H1 (cell line): ENCODE results near the gene GP1BB. TPM values are rescaled to one million over a fixed set of nuclear protein-coding genes. Genes with fewer than 3 reads are reported as not detected.
A peak's percentile ranks its signal among the peaks of the same experiment; 100 is the strongest.

Experiments used
- CTCF ChIA-PET: fragments of 300-600 bp; sonication (Branson Sonifier 250); formaldehyde crosslinking; loops from one replicate; lab custom pipeline; 2021; ENCODE audit not compliant: partially characterized antibody; lab: Charles Lee
- POLR2A ChIA-PET: fragments of 300-600 bp; sonication (Branson Sonifier 250); formaldehyde crosslinking; loops from one replicate; lab custom pipeline; 2021; ENCODE audit warnings: inconsistent platforms; ENCODE audit not compliant: partially characterized antibody; lab: Charles Lee
- DNase-seq, 2 experiments: peaks; one replicate each; pipeline versions ENCODE4 v3.0.0 to v3.0.0-alpha.2; 2010 to 2022; ENCODE audit warnings: low spot score in 2 of 2, low read depth in 1 of 2, mixed read lengths in 1 of 2
- FAIRE-seq: peaks from 2 replicates; lab custom pipeline; 2011; peaks lifted over from hg19 to GRCh38; lab: Jason Lieb, UNC
- H2AFZ ChIP-seq: 2 replicates; pipeline ENCODE4 v1.8.1; 2012; ENCODE audit warnings: low read length, inconsistent platforms
- H2AK5ac ChIP-seq: 2 replicates; pipeline ENCODE4 v1.6.1; 2013; ENCODE audit warnings: low read depth, low read length
- H2BK120ac ChIP-seq: replicated peaks from 2 replicates; pipeline ENCODE3; 2013; ENCODE audit warnings: low read depth, low read length, inconsistent platforms
- H2BK12ac ChIP-seq: 2 replicates; pipeline ENCODE4 v1.6.1; 2013; ENCODE audit warnings: low read depth, low read length
- H2BK15ac ChIP-seq: 2 replicates; pipeline ENCODE4 v1.6.1; 2013; ENCODE audit warnings: low read length
- H2BK20ac ChIP-seq: 2 replicates; pipeline ENCODE4 v1.6.1; 2013; ENCODE audit warnings: low read length
- H2BK5ac ChIP-seq: 2 replicates; pipeline ENCODE4 v1.6.1; 2013; ENCODE audit warnings: low read depth, low read length
- H3K14ac ChIP-seq: 2 replicates; pipeline ENCODE4 v1.6.1; 2013; ENCODE audit warnings: inconsistent platforms; ENCODE audit not compliant: insufficient read length
- H3K18ac ChIP-seq: 2 replicates; pipeline ENCODE4 v1.6.1; 2013; ENCODE audit warnings: low read length; ENCODE audit errors: extremely low read depth
- H3K23ac ChIP-seq: 2 replicates; pipeline ENCODE4 v1.6.1; 2013; ENCODE audit warnings: inconsistent platforms; ENCODE audit not compliant: insufficient read length
- H3K23me2 ChIP-seq: 2 replicates; pipeline ENCODE4 v1.6.1; 2013; ENCODE audit warnings: low read depth, low read length
- H3K27ac ChIP-seq: 2 replicates; pipeline ENCODE4 v1.6.1; 2011; ENCODE audit warnings: low read depth, low read length, inconsistent platforms
- H3K27me3 ChIP-seq, 4 experiments: replicated peaks in 1 of 4; 1 replicate in 1 of 4; 2 replicates in 3 of 4; pipeline versions ENCODE4 v1.6.1 to v1.8.1; 2011 to 2013; ENCODE audit warnings: low read length in 3 of 4, mild to moderate bottlenecking in 3 of 4, inconsistent platforms in 2 of 4, mixed read lengths in 2 of 4, moderate library complexity in 1 of 4; ENCODE audit not compliant: control insufficient read depth in 3 of 4, insufficient read depth in 3 of 4; ENCODE audit errors: extremely low read depth in 1 of 4
- H3K36me3 ChIP-seq, 4 experiments: 2 replicates each; pipeline versions ENCODE4 v1.6.1 to v1.8.1; 2011 to 2013; ENCODE audit warnings: mild to moderate bottlenecking in 4 of 4, low read length in 3 of 4, moderate library complexity in 2 of 4, control low read depth in 1 of 4, inconsistent platforms in 1 of 4; ENCODE audit not compliant: insufficient read depth in 4 of 4, control insufficient read depth in 2 of 4
- H3K4ac ChIP-seq: replicated peaks from 2 replicates; pipeline ENCODE3; 2013; ENCODE audit warnings: low read length, low read depth, mixed read lengths, inconsistent platforms; ENCODE audit not compliant: insufficient read length
- H3K4me1 ChIP-seq, 4 experiments: replicated peaks in 1 of 4; 1 replicate in 1 of 4; 2 replicates in 3 of 4; pipeline versions ENCODE4 v1.6.1 to v1.8.1; 2011 to 2013; ENCODE audit warnings: low read length in 3 of 4, inconsistent platforms in 2 of 4, mixed read lengths in 1 of 4; ENCODE audit not compliant: insufficient read depth in 4 of 4, control insufficient read depth in 3 of 4
- H3K4me2 ChIP-seq, 2 experiments: 2 replicates each; pipeline versions ENCODE4 v1.6.1 to v1.8.1; 2011 to 2013; ENCODE audit warnings: low read depth in 2 of 2, low read length in 2 of 2, control low read depth in 1 of 2, inconsistent platforms in 1 of 2, mild to moderate bottlenecking in 1 of 2; ENCODE audit not compliant: insufficient read depth in 1 of 2
- H3K4me3 ChIP-seq, 4 experiments: fragments of 200-600, 300-600 bp in 1 of 4; sonication (generic), shearing (Covaris generic), sonication (Bioruptor Twin) in 1 of 4; 2 replicates each; pipeline versions ENCODE4 v1.5.1 to v1.8.1; 2011 to 2016; ENCODE audit warnings: low read length in 4 of 4, low read depth in 3 of 4, control low read depth in 2 of 4, inconsistent platforms in 2 of 4, mild to moderate bottlenecking in 2 of 4, mixed read lengths in 1 of 4, moderate library complexity in 1 of 4; ENCODE audit not compliant: insufficient read depth in 2 of 4; ENCODE audit errors: extremely low read depth in 1 of 4
- H3K56ac ChIP-seq: replicated peaks from 2 replicates; pipeline ENCODE3; 2013; ENCODE audit warnings: low read depth, mild to moderate bottlenecking, mixed read lengths, low read length, inconsistent platforms; ENCODE audit not compliant: insufficient read length
- H3K79me1 ChIP-seq: 2 replicates; pipeline ENCODE4 v1.6.1; 2013; ENCODE audit warnings: low read depth, low read length, control low read depth
- H3K79me2 ChIP-seq, 2 experiments: 2 replicates each; pipeline versions ENCODE4 v1.6.1 to v1.8.1; 2012 to 2013; ENCODE audit warnings: low read length in 2 of 2, mild to moderate bottlenecking in 2 of 2, inconsistent platforms in 1 of 2; ENCODE audit not compliant: insufficient read depth in 2 of 2, control insufficient read depth in 1 of 2
- H3K9ac ChIP-seq, 4 experiments: replicated peaks in 1 of 4; 1 replicate in 1 of 4; 2 replicates in 3 of 4; pipeline versions ENCODE4 v1.6.1 to v1.8.1; 2011 to 2013; ENCODE audit warnings: low read depth in 3 of 4, low read length in 3 of 4, control low read depth in 2 of 4, mild to moderate bottlenecking in 2 of 4, moderate library complexity in 2 of 4, inconsistent platforms in 1 of 4; ENCODE audit errors: extremely low read depth in 1 of 4
- H3K9me3 ChIP-seq, 2 experiments: 2 replicates each; pipeline versions ENCODE4 v1.6.1 to v1.8.1; 2012 to 2013; ENCODE audit warnings: mild to moderate bottlenecking in 2 of 2, moderate library complexity in 2 of 2, control low read depth in 1 of 2, inconsistent platforms in 1 of 2, low read depth in 1 of 2, low read length in 1 of 2, mixed read lengths in 1 of 2; ENCODE audit not compliant: insufficient read depth in 2 of 2
- H4K20me1 ChIP-seq, 2 experiments: replicated peaks in 1 of 2; 2 replicates each; pipeline versions ENCODE3 to v1.8.1; 2011 to 2013; ENCODE audit warnings: inconsistent platforms in 2 of 2, low read length in 2 of 2, mild to moderate bottlenecking in 1 of 2; ENCODE audit not compliant: insufficient read depth in 2 of 2, control insufficient read depth in 1 of 2
- H4K5ac ChIP-seq: 2 replicates; pipeline ENCODE4 v1.6.1; 2013; ENCODE audit warnings: low read length, low read depth, mixed read lengths, inconsistent platforms; ENCODE audit not compliant: insufficient read length
- H4K8ac ChIP-seq: 2 replicates; pipeline ENCODE4 v1.8.0; 2013; ENCODE audit warnings: mild to moderate bottlenecking, moderate library complexity, low read length, inconsistent platforms; ENCODE audit not compliant: insufficient read depth; ENCODE audit errors: extremely low read depth
- H4K91ac ChIP-seq: replicated peaks from 2 replicates; pipeline ENCODE3; 2013; ENCODE audit warnings: low read length, mixed read lengths, inconsistent platforms; ENCODE audit not compliant: insufficient read length
- ASH2L ChIP-seq: fragments of 200-600, 300-600 bp; sonication (generic); IDR thresholded peaks from one replicate; pipeline ENCODE4 v1.7.1; 2017; ENCODE audit warnings: low read length
- BRCA1 ChIP-seq: IDR thresholded peaks from 2 replicates; pipeline ENCODE4 v1.6.1; 2012; ENCODE audit warnings: low read depth, low read length, improper control_type of control experiment
- CEBPB ChIP-seq: IDR thresholded peaks from 2 replicates; pipeline ENCODE4 v1.6.1; 2012; ENCODE audit warnings: low read depth, low read length
- GABPA ChIP-seq: IDR thresholded peaks from 2 replicates; pipeline ENCODE4 v1.6.1; 2011; ENCODE audit warnings: mild to moderate bottlenecking, low read length, moderate library complexity, borderline replicate concordance; ENCODE audit not compliant: insufficient read depth
- GTF2F1 ChIP-seq: IDR thresholded peaks from 2 replicates; pipeline ENCODE4 v1.6.1; 2012; ENCODE audit warnings: low read depth, low read length, improper control_type of control experiment, borderline replicate concordance
- JUN ChIP-seq: IDR thresholded peaks from 2 replicates; pipeline ENCODE4 v1.6.1; 2011; ENCODE audit warnings: low read depth, mild to moderate bottlenecking, improper control_type of control experiment, low read length
- MAFK ChIP-seq: IDR thresholded peaks from 2 replicates; pipeline ENCODE4 v1.6.1; 2012; ENCODE audit warnings: low read depth, mild to moderate bottlenecking, improper control_type of control experiment, low read length
- POLR2A ChIP-seq, 2 experiments: IDR thresholded peaks; 1 replicate in 1 of 2; 2 replicates in 1 of 2; pipeline ENCODE4 v1.6.1; 2011; ENCODE audit warnings: low read depth in 2 of 2, low read length in 2 of 2, mild to moderate bottlenecking in 2 of 2; ENCODE audit errors: control extremely low read depth in 1 of 2
- POLR2AphosphoS5 ChIP-seq: IDR thresholded peaks from 2 replicates; pipeline ENCODE4 v1.6.1; 2011; ENCODE audit warnings: low read depth, low read length
- TBP ChIP-seq: IDR thresholded peaks from 2 replicates; pipeline ENCODE4 v1.6.1; 2011; ENCODE audit warnings: low read depth, low read length, improper control_type of control experiment
- WGBS, 2 experiments: shearing (Covaris generic) in 1 of 2; methylation state at CpG; one replicate each; pipeline versions ENCODE4 v1.1.6 to v1.1.7; 2013 to 2015; ENCODE audit warnings: low lambda C conversion rate in 2 of 2, mixed read lengths in 2 of 2, inconsistent platforms in 1 of 2, low coverage in 1 of 2, missing lambda C conversion rate in 1 of 2; ENCODE audit not compliant: insufficient replicate concordance in 2 of 2, insufficient coverage in 1 of 2, insufficient read length in 1 of 2; ENCODE audit errors: extremely low coverage in 1 of 2, missing lambda C conversion rate in 1 of 2; 5-methylcytosine and 5-hydroxymethylcytosine counted together
- polyA plus RNA-seq, 7 experiments: library from polyadenylated mRNA; depleted of rRNA in 3 of 7; stranded (reverse) in 5 of 7; unstranded in 2 of 7; fragments of >200 nt in 5 of 7; fragments of 200-250 nt in 2 of 7; gene quantifications; 1 replicate in 5 of 7; 2 replicates in 1 of 7; 4 replicates in 1 of 7; pipeline versions ENCODE4 v1.2.1 to v1.2.3, GENCODE V29; 2011 to 2013; ENCODE audit warnings: missing spikeins in 2 of 7, mixed read lengths in 2 of 7
- total RNA-seq: library from RNA; stranded (reverse); fragmentation: NEBNext Ultra II Directional; extraction: Animal tissue kit (Norgen Biotek cat#: 25700); gene quantifications from 2 replicates; pipeline ENCODE4 v1.2.1, GENCODE V29; 2021
- TF ChIP-seq, protein P1 (sequence below): IDR thresholded peaks from 2 replicates; pipeline ENCODE4 v1.6.1; 2012; ENCODE audit warnings: inconsistent platforms

Gene GP1BB
- total and polyA plus RNA-seq, 2 of the 8 experiments (the other 6 are each of a cell fraction or from before 2014, with no cell fraction given) = 0.36 TPM; not detected in 1

DNA sequence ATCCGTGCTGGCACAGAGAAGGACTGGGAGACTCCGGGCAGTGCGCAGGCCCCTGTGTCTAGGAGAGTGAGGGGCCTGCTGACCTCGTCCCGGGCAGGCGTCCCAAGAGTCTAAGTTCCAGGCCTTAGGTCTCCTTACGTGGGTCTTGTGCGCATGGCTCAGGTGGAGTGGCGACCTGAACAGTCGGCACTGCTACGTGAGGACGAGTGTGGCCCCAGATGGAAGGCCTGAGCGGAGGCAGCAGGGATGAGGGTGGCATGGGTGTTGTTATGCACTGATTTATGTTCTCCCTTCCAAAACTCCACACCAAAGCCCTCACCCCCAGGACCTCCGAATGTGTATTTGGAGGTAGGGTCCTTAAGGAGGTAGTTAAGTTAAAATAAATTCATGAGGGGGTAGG, 29.8 kb upstream of the GP1BB start:
- WGBS, 2 experiments = 90% methylated on average over 14 of the region's 14 CpGs; no CpG with 5 or more reads in 1 of the 2 experiments
- FAIRE-seq = no peak
- CTCF ChIA-PET = interaction anchor here (6.5 kb wide), 1 partner anchor 13 kb away, joined by 76 read pairs; no protein-coding TSS in a partner anchor

More for the DNA sequence above, 29.8 kb upstream of the GP1BB start:
- Histone ChIP-seq H3K4me2 (no peak overlapping the region), H4K5ac (no peak overlapping the region), H3K4ac (no peak overlapping the region), H2BK120ac (no peak overlapping the region), H3K23me2 (no peaks in the 10 kb centered on the region), H4K20me1 (no peaks in the 10 kb centered on the region)
- TF ChIP-seq GABPA (no peak), JUN (no peak), ASH2L (no peak), GTF2F1 (no peak), POLR2A (IDR thresholded peaks at IDR 0.05; ENCODE audit: control extremely low read depth in 1 of 2, low read depth in 2 of 2, low read length in 2 of 2) (no peak), POLR2AphosphoS5 (no peak), MAFK (no peak), BRCA1 (no peak), TBP (no peak), CEBPB (no peak)
- TF ChIP-seq, protein P1, sequence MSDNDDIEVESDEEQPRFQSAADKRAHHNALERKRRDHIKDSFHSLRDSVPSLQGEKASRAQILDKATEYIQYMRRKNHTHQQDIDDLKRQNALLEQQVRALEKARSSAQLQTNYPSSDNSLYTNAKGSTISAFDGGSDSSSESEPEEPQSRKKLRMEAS = no peak
- TF ChIP-seq, all 59 proteins: peak for 0
- peak overlapping the region; percentile 86; the same call in 1 of the 2 replicates for H2BK12ac ChIP-seq
- no peaks in the 10 kb centered on the region for H3K79me2 ChIP-seq
- no peak overlapping the region for H3K9ac ChIP-seq
- H3K36me3 ChIP-seq = no peaks in the 10 kb centered on the region
- H3K4me1 ChIP-seq = peaks cover 0 to 7% (median 4%) of the 10 kb centered on the region in 4 experiments; a peak in 6 of 7 replicates
- H3K27me3 ChIP-seq = no peaks in the 10 kb centered on the region
- H3K23ac ChIP-seq = no peak overlapping the region
- H4K8ac ChIP-seq = no peak overlapping the region
- H3K14ac ChIP-seq = no peak overlapping the region
- H4K91ac ChIP-seq = no peak overlapping the region
- no peak overlapping the region for H3K27ac ChIP-seq
- POLR2A ChIA-PET = no interaction called here
- no peak overlapping the region for H2AK5ac ChIP-seq
- no peaks in the 10 kb centered on the region for H3K79me1 ChIP-seq
- no peak overlapping the region for H2AFZ ChIP-seq
- no peak overlapping the region for H2BK5ac ChIP-seq
- no peak for DNase-seq
- H3K18ac ChIP-seq = no peak overlapping the region
- H3K9me3 ChIP-seq = no peaks in the 10 kb centered on the region
- H3K4me3 ChIP-seq = no peak overlapping the region
- no peak overlapping the region for H2BK20ac ChIP-seq
- H2BK15ac ChIP-seq = no peak overlapping the region
- H3K56ac ChIP-seq = no peak overlapping the region
